Measurements from ENCODE around the gene SLC35A2. TPM values are rescaled to one million over a fixed set of nuclear protein-coding genes. Genes with fewer than 3 reads are reported as not detected.

SLC35A2 gene
- total RNA-seq, 1 donor from 2014 or later, result 17.4 TPM

GRCh38 chrX:48927123-48927522 is 15.7 kb upstream of the SLC35A2 start:
- no peak for ATAC-seq

GRCh38 chrX:48924270-48924669 is 12.8 kb upstream of the SLC35A2 start:
- no peak for ATAC-seq

GRCh38 chrX:48923771-48924170 is 12.3 kb upstream of the SLC35A2 start:
- no peak for ATAC-seq

DNA sequence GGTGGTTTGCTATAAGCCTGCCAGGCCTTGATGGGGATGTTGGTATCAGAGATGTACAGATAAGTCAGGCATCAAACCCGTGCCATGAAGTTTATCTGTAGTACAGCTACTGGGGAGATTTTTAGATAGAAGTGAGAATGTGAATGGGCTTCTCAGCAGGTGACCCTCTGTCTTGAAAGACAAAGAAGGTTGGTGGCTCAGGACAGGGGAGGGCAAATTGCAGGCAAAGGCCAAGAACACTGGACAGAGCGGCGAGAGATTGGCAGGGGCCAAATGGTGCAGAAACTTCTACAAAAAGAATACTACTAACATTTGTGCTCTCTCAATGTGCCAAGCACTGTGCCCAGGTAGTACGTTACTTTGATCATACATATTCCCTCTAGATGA is 9.3 kb upstream of the SLC35A2 start:
- ATAC-seq, result no peak

DNA sequence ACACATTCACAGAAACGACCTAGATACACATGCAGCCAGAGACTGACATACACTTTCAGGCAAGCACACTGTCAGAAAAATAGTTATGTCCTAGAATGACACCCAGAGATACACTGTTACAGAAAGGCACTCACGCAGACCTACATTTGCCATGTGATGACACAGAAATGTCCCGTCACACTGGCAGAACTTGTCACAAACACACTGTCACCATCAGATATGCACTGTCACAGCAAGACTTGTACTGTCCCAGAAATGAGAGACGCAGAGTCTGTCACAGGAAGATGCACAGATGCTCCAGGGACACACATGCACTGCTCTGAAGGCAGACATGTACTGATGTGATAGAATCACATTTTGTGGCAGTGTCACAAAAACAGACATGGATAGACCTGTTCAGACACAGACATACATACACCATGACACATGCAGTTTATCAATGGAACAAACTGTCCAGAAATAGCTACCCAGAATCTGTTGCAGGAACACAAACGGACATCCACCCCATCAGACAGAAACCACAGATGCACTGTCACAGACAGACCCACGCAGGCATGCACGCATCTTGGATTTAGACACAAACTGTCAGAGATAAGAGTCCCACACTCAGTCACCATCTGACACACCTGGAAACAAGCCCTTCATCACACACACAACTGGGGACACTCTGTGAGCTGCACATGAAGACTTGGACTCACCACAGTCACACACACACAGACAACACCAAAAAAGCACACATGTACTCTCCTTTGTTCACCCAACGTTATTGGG is 8.7 kb upstream of the SLC35A2 start:
- ATAC-seq, result no peak

GRCh38 chrX:48919360-48919841 is 8.0 kb upstream of the SLC35A2 start:
- ATAC-seq, result peak; percentile 1

DNA sequence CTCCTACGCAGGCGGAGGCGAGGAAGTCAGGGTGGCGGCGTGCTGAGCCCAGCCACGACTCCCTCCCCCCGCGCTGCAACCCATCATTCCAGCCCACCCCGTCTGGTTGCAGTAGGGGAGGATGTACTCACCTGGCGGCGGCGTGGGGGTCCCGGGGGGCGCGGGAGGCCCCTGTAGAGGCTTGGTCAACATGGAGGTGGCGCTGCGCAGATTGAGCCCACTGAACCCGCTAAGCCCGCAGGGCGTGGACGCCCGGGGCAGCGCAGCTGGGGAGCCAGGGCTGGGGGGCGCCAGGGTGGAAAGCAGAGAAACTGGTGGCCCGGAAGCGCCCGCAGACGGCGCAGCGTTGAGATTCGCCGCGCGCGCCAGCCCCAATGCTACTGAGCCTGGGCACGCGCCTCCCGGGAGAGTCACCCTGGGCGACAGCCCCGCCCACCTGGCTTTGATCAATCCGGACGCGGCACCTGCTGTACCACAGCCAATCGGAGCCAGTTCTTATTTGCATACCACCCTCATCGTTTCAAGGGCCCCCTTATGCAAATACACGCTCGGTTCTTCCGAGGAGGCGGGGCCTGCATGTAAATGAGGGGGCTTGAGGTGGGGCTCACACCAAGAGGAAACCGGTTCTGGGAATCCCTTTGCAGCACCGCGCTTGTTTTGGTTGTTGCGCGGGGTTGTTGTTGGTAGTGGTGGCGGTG is 7.3 kb upstream of the SLC35A2 start, which contains the start of gene PIM2:
Gene PIM2, minus strand, starts transcription at position 382 of the 698 bp plus-strand sequence. Its CDS starts 190 bp downstream, at position 192.
- peak; percentile 89 for ATAC-seq

GRCh38 chrX:48918301-48918642 is 6.8 kb upstream of the SLC35A2 start:
- ATAC-seq, result no peak

DNA sequence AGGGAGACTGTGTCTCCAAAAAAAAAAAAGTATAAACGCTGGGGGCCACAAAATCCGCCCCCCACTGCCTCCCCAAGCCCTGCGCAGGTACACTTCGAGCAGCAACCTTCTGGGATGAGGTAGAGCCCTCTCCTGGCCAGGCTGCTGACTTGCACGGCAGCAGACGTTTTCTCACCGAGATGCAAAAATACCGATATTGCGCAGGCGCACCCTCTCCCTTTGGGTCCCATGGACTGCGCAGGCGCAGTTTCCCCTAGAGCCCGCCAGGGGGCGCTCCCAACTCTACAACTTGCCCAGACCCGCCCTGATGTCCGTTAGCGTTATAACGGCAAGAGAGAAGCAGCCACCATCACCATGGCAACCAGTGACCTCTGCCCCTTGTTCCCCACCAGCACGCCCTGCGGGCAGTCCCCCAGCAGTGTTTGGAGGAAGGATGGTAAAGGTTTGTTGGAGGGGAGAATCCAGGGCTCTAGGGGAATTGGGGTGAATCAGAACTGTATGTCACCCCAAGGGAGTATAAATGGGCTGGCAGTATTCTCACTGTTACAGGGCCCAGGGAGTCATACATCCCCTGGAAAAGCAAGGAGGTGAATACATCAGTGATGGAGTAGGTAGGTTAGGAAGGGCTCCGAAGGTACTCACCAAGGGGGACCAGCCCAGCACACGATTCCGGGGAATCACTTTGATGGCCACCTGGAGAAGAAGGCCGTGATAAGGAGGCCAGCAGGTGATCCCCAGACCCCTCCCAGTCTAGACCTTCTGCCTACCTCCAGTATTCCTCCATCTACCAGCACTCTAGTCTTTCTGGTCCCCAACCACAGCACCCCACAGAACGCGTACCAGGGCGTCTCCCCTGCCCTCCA is 5.9 kb upstream of the SLC35A2 start:
- ATAC-seq, result peak; percentile 75

GRCh38 chrX:48914593-48915493 is 3.4 kb upstream of the SLC35A2 start:
- no peak for ATAC-seq

GRCh38 chrX:48913605-48914366 is 2.3 kb upstream of the SLC35A2 start:
- no peak for ATAC-seq

DNA sequence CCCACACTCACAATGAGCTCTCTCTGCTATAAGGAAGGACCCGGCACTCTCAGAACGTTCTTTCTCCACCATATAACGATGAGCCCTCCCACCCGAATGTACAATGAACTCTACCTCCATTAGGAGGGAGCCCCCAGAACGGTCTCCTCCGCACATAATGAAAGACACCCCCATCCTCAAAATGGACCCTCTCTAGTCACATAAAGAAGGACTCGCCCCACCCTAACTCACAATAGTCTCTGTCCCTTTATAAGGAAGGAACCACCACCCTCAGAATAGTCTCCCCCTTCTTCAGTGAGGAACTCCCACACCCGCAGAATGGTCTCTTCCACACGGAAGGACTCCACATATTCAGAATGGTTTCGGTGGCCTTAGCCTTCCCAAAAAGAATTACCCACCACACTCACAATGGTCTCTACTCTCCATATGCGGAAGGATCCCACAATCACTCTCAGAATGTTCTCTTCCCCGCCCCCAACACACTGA is 477 bp downstream of the SLC35A2 start:
- ATAC-seq, result peak; percentile 23

DNA sequence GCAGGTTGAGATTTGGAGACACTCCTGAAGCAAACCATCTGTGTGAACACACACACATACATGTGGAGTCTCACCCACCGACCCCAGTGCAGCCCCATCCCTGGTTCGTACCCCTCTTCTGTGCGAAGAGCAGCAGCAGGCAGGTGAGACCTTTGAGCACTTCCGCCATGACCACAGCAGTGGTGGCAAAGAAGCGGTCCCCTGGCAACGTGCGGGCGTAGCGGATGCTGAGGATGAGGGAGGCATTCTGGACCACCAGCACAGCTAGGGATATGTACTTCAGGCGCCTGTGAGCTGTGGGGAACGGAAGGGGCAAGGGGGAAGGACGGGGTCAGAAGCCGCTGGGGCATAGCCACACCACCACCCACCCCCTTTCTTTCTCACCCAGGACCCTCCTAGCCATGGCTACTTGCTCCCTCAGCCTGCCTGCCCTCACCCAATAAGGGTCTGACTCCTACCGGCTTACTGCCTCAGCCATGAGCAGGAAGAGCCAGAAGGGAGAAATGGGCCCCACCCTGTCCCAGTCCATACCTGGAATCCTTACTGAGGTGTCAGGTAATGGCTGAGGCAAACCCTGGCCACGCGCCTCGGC is 1.6 kb downstream of the SLC35A2 start:
- no peak for ATAC-seq

DNA sequence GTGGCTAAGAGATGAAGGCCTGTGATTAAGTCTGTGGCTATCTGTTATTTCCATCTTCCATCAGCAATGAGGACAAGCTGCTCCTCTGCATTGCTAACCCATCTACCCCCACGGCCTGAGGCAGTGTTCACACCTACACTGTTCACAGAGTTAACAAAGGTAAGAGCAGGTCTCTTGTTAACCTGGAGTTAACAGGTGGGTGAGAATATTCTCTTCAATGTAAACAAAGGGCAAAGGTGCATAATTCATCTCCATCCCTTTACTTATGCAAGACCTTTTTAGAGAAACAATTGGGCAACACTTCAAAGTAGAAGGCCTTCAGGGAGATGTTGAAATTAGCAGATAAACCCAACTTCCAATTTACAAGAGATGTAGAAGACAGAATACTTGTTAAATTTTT is 2.8 kb downstream of the SLC35A2 start:
- ATAC-seq, result no peak

GRCh38 chrX:48905090-48905790 is 6.2 kb downstream of the SLC35A2 start:
- no peak for ATAC-seq

GRCh38 chrX:48904626-48905025 is 6.8 kb downstream of the SLC35A2 start:
- ATAC-seq, result no peak

DNA sequence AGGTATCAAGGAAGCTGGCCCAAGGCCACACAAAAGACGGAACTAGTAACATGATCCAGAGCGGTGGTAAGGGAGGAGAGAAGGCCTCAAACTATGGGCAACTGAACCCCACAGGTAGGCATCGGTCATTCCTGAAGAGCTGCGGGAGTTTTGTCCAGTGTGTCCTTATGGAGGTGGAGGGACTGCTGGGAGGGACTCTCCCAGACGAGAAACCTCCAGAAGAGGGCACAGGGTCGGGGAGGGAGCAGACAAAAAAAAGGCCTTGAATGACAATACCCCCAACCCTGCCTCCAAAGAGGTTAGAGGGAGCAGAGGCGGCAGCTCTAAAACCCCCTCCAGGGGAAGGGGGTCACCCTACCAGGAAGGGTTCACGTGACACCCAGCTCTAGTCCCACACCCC is 7.3 kb downstream of the SLC35A2 start:
- ATAC-seq, result no peak

DNA sequence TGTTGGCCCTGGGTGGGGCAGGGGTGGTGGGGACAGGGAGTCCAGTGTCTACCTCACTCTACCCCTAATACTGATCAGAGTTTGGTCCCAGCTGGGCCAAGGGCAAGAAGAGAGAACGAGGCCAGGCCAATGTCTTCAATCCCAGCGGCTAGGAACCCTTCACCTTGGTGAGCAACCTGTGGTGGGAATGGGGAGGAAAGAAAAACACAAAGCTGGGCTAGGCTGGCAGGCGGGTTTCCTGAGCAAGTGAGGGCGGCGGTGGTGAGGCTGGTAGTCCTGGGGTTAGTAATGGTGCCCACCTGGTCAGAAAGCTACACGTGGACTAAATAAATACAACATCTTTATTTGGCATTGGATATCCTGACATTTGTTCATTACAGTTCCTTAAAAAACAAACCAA is 8.2 kb downstream of the SLC35A2 start:
- no peak for ATAC-seq

- no peak for ATAC-seq
Measured at GRCh38 chrX:48902776-48903175, 8.7 kb downstream of the SLC35A2 start.

- ATAC-seq, result no peak
Measured at GRCh38 chrX:48902135-48902534, 9.3 kb downstream of the SLC35A2 start.
